Measurements from ENCODE around the gene NKAIN2. TPM values are rescaled to one million over a fixed set of nuclear protein-coding genes. Genes with fewer than 3 reads are reported as not detected.

The NKAIN2 gene
- polyA plus RNA-seq, 1 of the 3 experiments (the other 2 are of a cell fraction) = not detected

DNA sequence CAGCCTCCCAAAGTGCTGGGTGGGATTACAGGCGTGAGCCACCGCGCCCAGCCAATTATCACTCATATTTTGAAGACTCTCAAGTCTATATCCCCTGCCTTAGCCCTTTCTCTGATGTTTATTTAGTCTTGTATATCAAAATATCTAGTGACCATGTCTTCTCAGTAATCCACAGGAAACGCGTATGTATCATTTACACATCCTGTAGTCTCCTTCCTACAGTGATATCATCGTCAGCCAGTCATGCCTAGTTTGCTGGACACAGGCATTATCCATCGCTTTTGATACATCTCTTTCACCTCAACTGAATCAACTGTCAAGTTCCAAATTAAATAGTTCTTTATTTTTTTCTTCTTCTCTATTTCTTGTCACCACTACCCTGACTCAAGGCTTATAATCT, 223.7 kb downstream of the NKAIN2 start:
- no peak overlapping the region for H3K9ac ChIP-seq
- POLR2A ChIA-PET = no interaction called here
- no peaks in the 10 kb centered on the region for H3K9me2 ChIP-seq
- H3K4me3 ChIP-seq (ENCODE audit: low read depth in 2 of 2, low read length in 1 of 2) = no peak overlapping the region
- H4K20me1 ChIP-seq (ENCODE audit: insufficient read depth) = no peaks in the 10 kb centered on the region
- no peak overlapping the region for H3K27ac ChIP-seq (ENCODE audit: low read depth in 2 of 2, low read length in 1 of 2)
- no peak overlapping the region for H2AFZ ChIP-seq (ENCODE audit: low read depth)
- no peaks in the 10 kb centered on the region for H3K36me3 ChIP-seq (replicated peaks in 1 of 2; ENCODE audit: control insufficient read depth in 1 of 2, insufficient read depth in 2 of 2, low read length in 1 of 2)
- H3K27me3 ChIP-seq (ENCODE audit: insufficient read depth) = no peaks in the 10 kb centered on the region
- no peak for TF ChIP-seq YY1 (IDR thresholded peaks at IDR 0.05; ENCODE audit: low read depth)
- no peak for TF ChIP-seq SIN3A (IDR thresholded peaks at IDR 0.05; ENCODE audit: borderline replicate concordance, low read depth, low read length)
- TF ChIP-seq RCOR1 (IDR thresholded peaks at IDR 0.05; ENCODE audit: low read length) = no peak
- no peak for TF ChIP-seq GABPA (IDR thresholded peaks at IDR 0.05; ENCODE audit: low read depth)
- TF ChIP-seq, protein P1, sequence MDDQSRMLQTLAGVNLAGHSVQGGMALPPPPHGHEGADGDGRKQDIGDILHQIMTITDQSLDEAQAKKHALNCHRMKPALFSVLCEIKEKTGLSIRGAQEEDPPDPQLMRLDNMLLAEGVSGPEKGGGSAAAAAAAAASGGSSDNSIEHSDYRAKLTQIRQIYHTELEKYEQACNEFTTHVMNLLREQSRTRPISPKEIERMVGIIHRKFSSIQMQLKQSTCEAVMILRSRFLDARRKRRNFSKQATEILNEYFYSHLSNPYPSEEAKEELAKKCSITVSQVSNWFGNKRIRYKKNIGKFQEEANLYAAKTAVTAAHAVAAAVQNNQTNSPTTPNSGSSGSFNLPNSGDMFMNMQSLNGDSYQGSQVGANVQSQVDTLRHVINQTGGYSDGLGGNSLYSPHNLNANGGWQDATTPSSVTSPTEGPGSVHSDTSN (IDR thresholded peaks at IDR 0.05) = no peak
- no peak for TF ChIP-seq RXRA (IDR thresholded peaks at IDR 0.05; ENCODE audit: borderline replicate concordance, low read depth)
- TF ChIP-seq TCF12 (IDR thresholded peaks at IDR 0.05) = no peak
- TF ChIP-seq, protein P2, sequence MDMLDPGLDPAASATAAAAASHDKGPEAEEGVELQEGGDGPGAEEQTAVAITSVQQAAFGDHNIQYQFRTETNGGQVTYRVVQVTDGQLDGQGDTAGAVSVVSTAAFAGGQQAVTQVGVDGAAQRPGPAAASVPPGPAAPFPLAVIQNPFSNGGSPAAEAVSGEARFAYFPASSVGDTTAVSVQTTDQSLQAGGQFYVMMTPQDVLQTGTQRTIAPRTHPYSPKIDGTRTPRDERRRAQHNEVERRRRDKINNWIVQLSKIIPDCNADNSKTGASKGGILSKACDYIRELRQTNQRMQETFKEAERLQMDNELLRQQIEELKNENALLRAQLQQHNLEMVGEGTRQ (IDR thresholded peaks at IDR 0.05; ENCODE audit: borderline replicate concordance, low read depth, low read length) = no peak
- no peak for TF ChIP-seq TAF1 (IDR thresholded peaks at IDR 0.05; ENCODE audit: borderline replicate concordance, low read depth, low read length)
- no peak for TF ChIP-seq ELF1 (IDR thresholded peaks at IDR 0.05)
- TF ChIP-seq, protein P3, sequence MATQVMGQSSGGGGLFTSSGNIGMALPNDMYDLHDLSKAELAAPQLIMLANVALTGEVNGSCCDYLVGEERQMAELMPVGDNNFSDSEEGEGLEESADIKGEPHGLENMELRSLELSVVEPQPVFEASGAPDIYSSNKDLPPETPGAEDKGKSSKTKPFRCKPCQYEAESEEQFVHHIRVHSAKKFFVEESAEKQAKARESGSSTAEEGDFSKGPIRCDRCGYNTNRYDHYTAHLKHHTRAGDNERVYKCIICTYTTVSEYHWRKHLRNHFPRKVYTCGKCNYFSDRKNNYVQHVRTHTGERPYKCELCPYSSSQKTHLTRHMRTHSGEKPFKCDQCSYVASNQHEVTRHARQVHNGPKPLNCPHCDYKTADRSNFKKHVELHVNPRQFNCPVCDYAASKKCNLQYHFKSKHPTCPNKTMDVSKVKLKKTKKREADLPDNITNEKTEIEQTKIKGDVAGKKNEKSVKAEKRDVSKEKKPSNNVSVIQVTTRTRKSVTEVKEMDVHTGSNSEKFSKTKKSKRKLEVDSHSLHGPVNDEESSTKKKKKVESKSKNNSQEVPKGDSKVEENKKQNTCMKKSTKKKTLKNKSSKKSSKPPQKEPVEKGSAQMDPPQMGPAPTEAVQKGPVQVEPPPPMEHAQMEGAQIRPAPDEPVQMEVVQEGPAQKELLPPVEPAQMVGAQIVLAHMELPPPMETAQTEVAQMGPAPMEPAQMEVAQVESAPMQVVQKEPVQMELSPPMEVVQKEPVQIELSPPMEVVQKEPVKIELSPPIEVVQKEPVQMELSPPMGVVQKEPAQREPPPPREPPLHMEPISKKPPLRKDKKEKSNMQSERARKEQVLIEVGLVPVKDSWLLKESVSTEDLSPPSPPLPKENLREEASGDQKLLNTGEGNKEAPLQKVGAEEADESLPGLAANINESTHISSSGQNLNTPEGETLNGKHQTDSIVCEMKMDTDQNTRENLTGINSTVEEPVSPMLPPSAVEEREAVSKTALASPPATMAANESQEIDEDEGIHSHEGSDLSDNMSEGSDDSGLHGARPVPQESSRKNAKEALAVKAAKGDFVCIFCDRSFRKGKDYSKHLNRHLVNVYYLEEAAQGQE (IDR thresholded peaks at IDR 0.05; ENCODE audit: low read depth, low read length) = no peak
- no peak overlapping the region for H3K4me2 ChIP-seq
- no peaks in the 10 kb centered on the region for H3K9me3 ChIP-seq
- H3K4me1 ChIP-seq (ENCODE audit: control insufficient read depth in 1 of 2, insufficient read depth in 2 of 2, low read depth in 1 of 2, low read length in 1 of 2) = no peaks in the 10 kb centered on the region
- WGBS (ENCODE audit: low lambda C conversion rate) = 28% methylated on average over 7 of the region's 7 CpGs
- H3F3A ChIP-seq (replicated peaks; ENCODE audit: insufficient read depth) = no peaks in the 10 kb centered on the region
- no peak for DNase-seq
- CTCF ChIA-PET = interaction anchor here (1.1 kb wide), 1 partner anchor 60 kb away, joined by 3 read pairs; no protein-coding TSS in a partner anchor
- no peaks in the 10 kb centered on the region for H3K79me2 ChIP-seq (ENCODE audit: insufficient read depth)

DNA sequence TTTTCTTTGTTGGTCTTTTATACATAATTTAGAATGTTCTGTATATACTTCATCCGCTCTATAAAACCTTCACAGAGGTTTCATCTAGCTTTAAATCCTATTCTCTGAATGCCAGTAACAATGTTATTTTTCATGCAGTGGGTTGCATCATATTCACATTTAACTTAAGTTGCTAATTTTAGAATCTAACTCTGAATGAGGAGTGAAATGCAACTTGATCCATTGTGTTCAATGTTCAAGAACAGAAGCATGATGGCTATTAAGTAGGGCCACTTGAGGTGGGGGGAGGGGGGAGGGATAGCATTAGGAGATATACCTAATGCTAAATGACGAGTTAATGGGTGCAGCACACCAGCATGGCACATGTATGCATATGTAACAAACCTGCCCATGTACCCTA, 224.5 kb downstream of the NKAIN2 start:
- no peaks in the 10 kb centered on the region for H3K4me1 ChIP-seq (ENCODE audit: control insufficient read depth in 1 of 2, insufficient read depth in 2 of 2, low read depth in 1 of 2, low read length in 1 of 2)
- TF ChIP-seq, protein P4, sequence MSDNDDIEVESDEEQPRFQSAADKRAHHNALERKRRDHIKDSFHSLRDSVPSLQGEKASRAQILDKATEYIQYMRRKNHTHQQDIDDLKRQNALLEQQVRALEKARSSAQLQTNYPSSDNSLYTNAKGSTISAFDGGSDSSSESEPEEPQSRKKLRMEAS (IDR thresholded peaks at IDR 0.05; ENCODE audit: low read depth) = no peak
- TF ChIP-seq TAF1 (IDR thresholded peaks at IDR 0.05; ENCODE audit: borderline replicate concordance, low read depth, low read length) (no peak), RCOR1 (IDR thresholded peaks at IDR 0.05; ENCODE audit: low read length) (no peak), TEAD4 (IDR thresholded peaks at IDR 0.05; ENCODE audit: borderline replicate concordance, insufficient read depth) (no peak), RAD21 (IDR thresholded peaks at IDR 0.05; ENCODE audit: low read length) (no peak), POLR2AphosphoS5 (IDR thresholded peaks at IDR 0.05; ENCODE audit: low read depth, low read length) (no peak), ELF1 (IDR thresholded peaks at IDR 0.05) (no peak), GABPA (IDR thresholded peaks at IDR 0.05; ENCODE audit: low read depth) (no peak), RFX5 (IDR thresholded peaks at IDR 0.05; ENCODE audit: low read length) (no peak), EZH2phosphoT487 (IDR thresholded peaks at IDR 0.05; ENCODE audit: borderline replicate concordance, low read depth) (no peak), MEF2A (IDR thresholded peaks at IDR 0.05; ENCODE audit: borderline replicate concordance, low read depth) (no peak), SIN3A (IDR thresholded peaks at IDR 0.05; ENCODE audit: borderline replicate concordance, low read depth, low read length) (no peak), FOSL2 (IDR thresholded peaks at IDR 0.05; ENCODE audit: borderline replicate concordance, low read depth) (no peak), NFIC (IDR thresholded peaks at IDR 0.05; ENCODE audit: borderline replicate concordance) (no peak)
- H3K9ac ChIP-seq = no peak overlapping the region
- H3K4me3 ChIP-seq (ENCODE audit: low read depth in 2 of 2, low read length in 1 of 2) = no peak overlapping the region
- no peaks in the 10 kb centered on the region for H3K9me2 ChIP-seq
- H3K27ac ChIP-seq (ENCODE audit: low read depth in 2 of 2, low read length in 1 of 2) = no peak overlapping the region
- POLR2A ChIA-PET = no interaction called here
- 0% methylated on average over 2 of the region's 2 CpGs for WGBS (ENCODE audit: low lambda C conversion rate)
- no peak overlapping the region for H2AFZ ChIP-seq (ENCODE audit: low read depth)
- no peaks in the 10 kb centered on the region for H3K9me3 ChIP-seq
- H3F3A ChIP-seq (replicated peaks; ENCODE audit: insufficient read depth) = no peaks in the 10 kb centered on the region
- H3K4me2 ChIP-seq = no peak overlapping the region
- CTCF ChIA-PET = no interaction called here
- H4K20me1 ChIP-seq (ENCODE audit: insufficient read depth) = no peaks in the 10 kb centered on the region
- no peaks in the 10 kb centered on the region for H3K27me3 ChIP-seq (ENCODE audit: insufficient read depth)
- H3K79me2 ChIP-seq (ENCODE audit: insufficient read depth) = no peaks in the 10 kb centered on the region
- no peak for DNase-seq
- H3K36me3 ChIP-seq (replicated peaks in 1 of 2; ENCODE audit: control insufficient read depth in 1 of 2, insufficient read depth in 2 of 2, low read length in 1 of 2) = no peaks in the 10 kb centered on the region

Data from SK-N-SH (cell line).